GM21619 (cell line): ENCODE measurements around the gene ACP1.
A peak's percentile ranks its signal among the peaks of the same experiment; 100 is the strongest.

Source experiments
- ATAC-seq: cut with Tn5 transposase; IDR thresholded peaks from one replicate; pipeline ENCODE4 v1.9.1; 2021; ENCODE audit not compliant: unreplicated experiment

Gene ACP1

DNA sequence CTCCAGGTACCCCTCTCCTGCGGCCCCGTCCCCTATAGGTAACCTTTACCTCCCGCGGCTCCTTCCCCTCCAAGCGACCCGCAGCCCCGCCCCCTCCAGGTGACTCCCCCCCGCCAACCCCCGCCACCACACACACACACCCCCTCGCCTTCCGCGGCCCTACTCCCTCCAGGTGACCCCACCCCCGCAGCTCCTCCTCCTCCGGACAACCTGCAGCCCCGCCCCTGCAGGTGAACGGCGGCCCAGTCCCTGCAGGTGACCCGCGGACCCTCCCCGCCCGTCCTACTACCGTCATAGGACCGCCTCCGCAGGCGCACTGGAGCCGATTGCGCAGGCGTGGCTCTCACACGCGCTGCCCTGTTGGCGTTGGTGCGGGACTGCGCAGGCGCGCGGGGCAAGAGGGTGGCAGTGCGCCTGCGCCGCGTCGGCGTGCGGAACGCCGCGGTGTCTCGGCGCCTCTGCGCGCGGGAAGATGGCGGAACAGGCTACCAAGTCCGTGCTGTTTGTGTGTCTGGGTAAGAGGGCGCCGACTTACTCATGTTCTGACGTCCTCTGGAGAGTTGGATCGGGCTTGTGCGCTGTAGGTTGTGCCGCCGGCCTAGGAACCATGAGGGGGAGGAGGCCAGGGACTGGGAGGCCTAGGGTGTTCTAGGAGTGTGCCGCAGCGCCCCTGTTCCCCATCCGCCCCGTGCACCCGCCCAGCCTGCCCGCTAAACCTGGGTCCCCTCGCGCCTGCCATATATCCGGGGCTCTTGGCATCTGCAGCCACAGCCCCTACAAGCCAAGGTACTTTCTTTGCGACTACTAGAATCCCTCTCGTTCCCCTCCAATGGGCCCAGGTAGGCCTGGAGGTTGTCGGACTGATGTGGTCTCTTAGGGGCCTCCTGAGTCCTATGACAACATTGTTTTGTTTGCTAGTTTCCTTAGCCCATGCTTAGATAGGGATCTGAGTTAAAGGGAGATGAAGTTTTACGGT is at the start of gene ACP1:
Gene ACP1 (plus strand): TSS at position 455 of the 976 bp plus-strand sequence. CDS start 18 bp downstream, at position 473.
- ATAC-seq: peak; percentile 87

- ATAC-seq: no peak
These were observed 48.7 kb upstream of the ACP1 start for GRCh38 chr2:216068-216467.

GRCh38 chr2:223451-223850 is 41.3 kb upstream of the ACP1 start:
- no peak for ATAC-seq

- ATAC-seq: no peak
These were observed 40.6 kb upstream of the ACP1 start for GRCh38 chr2:223971-224760.

- no peak for ATAC-seq
These were observed 36.6 kb upstream of the ACP1 start for GRCh38 chr2:228115-228514.

GRCh38 chr2:228518-229278 is 36.0 kb upstream of the ACP1 start:
- ATAC-seq: no peak

DNA sequence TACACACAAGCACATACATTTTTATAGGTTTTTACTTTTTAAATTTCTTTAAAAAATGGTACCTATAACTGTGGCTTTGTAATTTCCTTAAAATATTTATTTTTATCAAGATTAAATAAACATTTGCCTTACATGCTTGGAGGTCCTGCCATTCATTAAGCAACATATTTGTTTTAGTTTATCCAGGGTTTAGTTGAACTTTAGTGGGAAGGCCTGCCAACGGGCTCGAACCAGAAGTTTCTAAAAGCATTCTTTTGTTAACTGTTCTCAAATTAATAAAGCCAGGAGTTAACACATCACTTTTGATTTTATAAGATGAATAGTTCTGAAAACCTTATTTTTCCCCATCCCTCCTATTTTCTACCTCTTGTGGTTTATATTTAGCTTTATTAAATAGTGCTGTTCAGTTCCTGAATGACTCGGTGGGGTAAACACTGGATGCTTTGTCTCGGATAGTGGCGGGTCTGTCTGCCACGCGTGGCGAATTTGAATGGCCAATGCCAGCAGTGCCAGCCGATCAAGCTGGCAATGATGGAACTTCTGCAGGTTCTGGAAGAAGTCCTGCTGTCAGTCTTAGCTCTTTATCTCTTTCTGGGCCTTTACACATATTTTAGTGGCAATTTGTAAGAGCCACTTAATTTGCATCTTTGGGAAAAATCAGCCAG is 33.1 kb upstream of the ACP1 start:
- no peak for ATAC-seq

GRCh38 chr2:233030-233429 is 31.7 kb upstream of the ACP1 start:
- ATAC-seq: no peak

GRCh38 chr2:234421-234820 is 30.3 kb upstream of the ACP1 start:
- no peak for ATAC-seq

GRCh38 chr2:236993-237539 is 27.7 kb upstream of the ACP1 start:
- ATAC-seq: no peak

DNA sequence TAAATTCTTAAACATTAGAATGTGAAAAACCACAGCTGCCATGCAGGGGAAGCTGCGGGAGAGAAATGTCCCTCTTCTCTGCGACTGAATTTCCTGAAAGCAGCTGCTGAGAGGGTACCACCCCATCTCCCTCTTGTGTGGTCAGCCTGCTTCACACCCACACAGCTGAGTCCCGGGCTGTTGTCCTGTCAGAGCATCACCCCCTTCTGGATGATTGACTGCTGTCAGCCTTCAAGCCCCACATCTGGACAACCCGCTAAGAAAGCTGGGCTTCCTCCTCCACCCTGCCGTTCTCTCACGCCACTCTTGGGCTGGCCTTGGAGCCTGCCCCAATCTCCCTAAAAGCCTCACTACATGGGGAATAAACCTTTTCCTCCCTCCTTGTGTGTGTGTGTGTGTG is 26.9 kb upstream of the ACP1 start:
- no peak for ATAC-seq

DNA sequence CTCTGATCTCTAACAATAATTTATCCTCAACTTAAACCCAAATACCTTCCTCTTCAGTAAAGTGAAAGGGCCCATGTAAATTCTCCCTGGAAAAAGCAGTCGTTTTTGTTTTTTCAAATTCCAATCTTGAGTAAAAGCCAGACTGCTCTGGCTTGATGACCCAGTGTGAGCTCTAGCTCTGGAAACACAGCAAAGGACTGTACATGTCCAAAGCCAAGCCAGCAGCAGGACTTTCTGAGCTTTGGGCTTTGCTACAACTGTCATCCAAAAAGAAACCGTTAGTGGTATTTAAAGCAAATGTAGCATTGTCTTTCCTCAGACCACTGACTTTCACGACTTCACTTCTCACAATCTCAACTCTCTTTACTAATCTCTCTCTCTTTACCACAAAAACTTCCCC is 26.3 kb upstream of the ACP1 start:
- no peak for ATAC-seq

GRCh38 chr2:238869-239268 is 25.9 kb upstream of the ACP1 start:
- ATAC-seq: no peak

GRCh38 chr2:244547-244946 is 20.2 kb upstream of the ACP1 start:
- ATAC-seq: no peak

DNA sequence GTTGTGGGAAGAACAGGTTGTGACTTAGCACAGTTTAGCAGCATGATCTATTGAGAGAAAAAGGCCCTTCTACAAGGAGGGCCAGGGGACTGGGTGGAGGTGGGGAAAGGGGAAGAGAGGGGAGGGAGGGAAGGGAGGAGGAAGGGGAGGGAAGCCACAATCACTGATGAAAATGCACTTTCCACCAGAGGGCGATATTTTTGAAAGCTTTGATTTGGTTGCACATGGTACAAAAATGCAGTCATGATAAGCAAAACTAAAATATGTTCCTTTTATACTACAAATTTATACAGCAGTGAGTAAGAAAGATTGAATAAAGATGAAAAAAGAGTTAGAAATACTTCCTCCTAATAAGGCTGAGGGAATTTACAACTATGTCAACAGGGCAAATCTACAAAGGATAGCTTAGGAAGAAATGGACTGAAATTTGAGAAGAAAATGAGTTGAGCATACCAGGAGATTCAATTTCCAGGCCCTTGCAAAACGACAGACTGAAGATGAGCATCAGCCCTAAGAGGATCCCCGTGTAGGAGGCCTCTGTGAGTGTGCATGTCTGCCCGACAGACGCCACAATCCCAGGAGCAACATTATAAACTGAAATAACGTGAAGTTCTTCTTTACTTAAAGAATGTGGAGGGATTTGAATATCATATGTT is 18.1 kb upstream of the ACP1 start:
- ATAC-seq: peak; percentile 51

DNA sequence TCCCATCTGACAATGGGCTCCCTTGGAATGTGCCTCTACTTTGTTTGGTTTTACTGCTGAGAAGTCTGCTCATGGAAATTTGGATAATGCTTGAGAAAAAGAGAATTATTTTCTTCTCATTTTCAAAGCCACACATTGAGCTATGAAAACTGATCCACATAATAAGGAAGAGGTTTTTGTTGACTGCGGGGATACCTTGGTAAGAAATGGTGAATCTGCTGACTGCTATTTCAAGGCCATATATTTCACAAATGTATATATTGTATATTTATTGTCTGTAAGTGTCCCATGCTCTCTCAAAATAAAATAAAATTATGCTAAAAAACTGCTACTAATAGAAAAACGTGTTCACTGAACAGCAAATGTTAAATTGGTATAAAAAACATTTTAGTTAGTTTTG is 16.0 kb upstream of the ACP1 start:
- ATAC-seq: no peak

GRCh38 chr2:249538-250042 is 15.2 kb upstream of the ACP1 start:
- no peak for ATAC-seq

GRCh38 chr2:252001-252602 is 12.6 kb upstream of the ACP1 start:
- ATAC-seq: no peak

DNA sequence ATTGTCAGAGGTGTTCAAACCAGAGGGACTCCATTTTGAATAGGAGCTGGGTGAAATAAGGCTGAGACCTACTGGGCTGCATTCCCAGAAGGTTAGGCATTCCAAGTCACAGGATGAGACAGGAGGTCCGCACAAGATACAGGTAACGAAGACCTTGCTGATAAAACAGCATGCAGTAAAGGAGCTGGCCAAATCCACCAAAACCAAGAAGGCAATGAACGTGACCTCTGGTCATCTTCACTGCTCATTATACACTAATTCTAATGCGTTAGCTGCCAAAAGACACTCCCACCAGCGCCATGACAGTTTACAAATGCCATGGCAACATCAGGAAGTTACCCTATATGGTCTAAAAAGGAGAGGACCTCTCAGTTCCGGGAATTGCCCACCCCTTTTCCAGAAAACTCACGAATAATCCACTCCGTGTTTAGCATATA is 11.5 kb upstream of the ACP1 start:
- ATAC-seq: no peak
